Keratinocyte (primary cell): ENCODE results near the gene MAB21L4. TPM values are rescaled to one million over a fixed set of nuclear protein-coding genes. Genes with fewer than 3 reads are reported as not detected.

Experiments
- DNase-seq: peaks from one replicate; pipeline ENCODE4 v3.0.0-alpha.2; 2011; ENCODE audit warnings: low read depth, missing footprints, low spot score
- FAIRE-seq: peaks from 2 replicates; lab custom pipeline; 2011; peaks lifted over from hg19 to GRCh38; lab: Jason Lieb, UNC
- H2AFZ ChIP-seq: 2 replicates; pipeline ENCODE4 v1.6.0; 2012; ENCODE audit warnings: low read length, control low read depth, inconsistent platforms; ENCODE audit not compliant: control insufficient read depth
- H3K27ac ChIP-seq: 2 replicates; pipeline ENCODE4 v1.5.1; 2011; ENCODE audit warnings: low read length; ENCODE audit not compliant: control insufficient read depth, insufficient read depth
- H3K27me3 ChIP-seq: 3 replicates; pipeline ENCODE4 v1.6.0; 2011; ENCODE audit warnings: low read length; ENCODE audit not compliant: control insufficient read depth, insufficient read depth; ENCODE audit errors: extremely low read depth
- H3K36me3 ChIP-seq, 2 experiments: 2 replicates in 1 of 2; 3 replicates in 1 of 2; pipeline ENCODE4 v1.5.1; 2011; ENCODE audit warnings: low read length in 2 of 2, mild to moderate bottlenecking in 1 of 2; ENCODE audit not compliant: control insufficient read depth in 2 of 2, insufficient read depth in 2 of 2; ENCODE audit errors: extremely low read depth in 1 of 2
- H3K4me1 ChIP-seq: 3 replicates; pipeline ENCODE4 v1.5.1; 2011; ENCODE audit warnings: low read length; ENCODE audit not compliant: control insufficient read depth, insufficient read depth; ENCODE audit errors: extremely low read depth
- H3K4me2 ChIP-seq: 3 replicates; pipeline ENCODE4 v1.6.0; 2011; ENCODE audit warnings: low read depth, low read length; ENCODE audit not compliant: control insufficient read depth, insufficient read depth; ENCODE audit errors: extremely low read depth
- H3K4me3 ChIP-seq, 3 experiments: fragments of 200-600 bp in 1 of 3; sonication (generic) in 1 of 3; 2 replicates in 2 of 3; 3 replicates in 1 of 3; pipeline ENCODE4 v1.5.1; 2011 to 2016; ENCODE audit warnings: low read length in 3 of 3, mild to moderate bottlenecking in 3 of 3, control low read depth in 2 of 3, inconsistent platforms in 1 of 3, low read depth in 1 of 3, mixed read lengths in 1 of 3, mixed run types in 1 of 3, moderate library complexity in 1 of 3; ENCODE audit not compliant: control insufficient read depth in 2 of 3, insufficient read depth in 2 of 3; ENCODE audit errors: extremely low read depth in 1 of 3
- H3K79me2 ChIP-seq: 2 replicates; pipeline ENCODE4 v1.6.0; 2012; ENCODE audit warnings: low read length; ENCODE audit not compliant: control insufficient read depth, insufficient read depth
- H3K9ac ChIP-seq: 3 replicates; pipeline ENCODE4 v1.6.0; 2011; ENCODE audit warnings: low read length; ENCODE audit not compliant: control insufficient read depth, insufficient read depth; ENCODE audit errors: extremely low read depth
- H3K9me1 ChIP-seq: 3 replicates; pipeline ENCODE4 v1.6.0; 2011; ENCODE audit warnings: low read length; ENCODE audit not compliant: control insufficient read depth, insufficient read depth; ENCODE audit errors: extremely low read depth
- H3K9me3 ChIP-seq: 2 replicates; pipeline ENCODE4 v1.5.1; 2012; ENCODE audit warnings: low read depth, low read length; ENCODE audit not compliant: control insufficient read depth
- H4K20me1 ChIP-seq: 3 replicates; pipeline ENCODE4 v1.6.0; 2011; ENCODE audit warnings: low read length; ENCODE audit not compliant: control insufficient read depth, insufficient read depth; ENCODE audit errors: extremely low read depth
- EZH2 ChIP-seq: IDR thresholded peaks from one replicate; pipeline ENCODE4 v1.6.1; 2012; ENCODE audit warnings: inconsistent platforms, mild to moderate bottlenecking, low read length, moderate library complexity
- dilution Hi-C: fragments of 300-500 bp; cut with MboI; formaldehyde crosslinking; loops from one replicate; pipeline ENCODE4 v1.7.0; 2020; ENCODE audit warnings: low sequenced_read_pairs; ENCODE audit not compliant: extremely low pct_ligation_motif_present
- polyA plus RNA-seq, 5 experiments: library from polyadenylated mRNA; depleted of rRNA in 3 of 5; stranded (reverse) in 3 of 5; stranded (forward) in 1 of 5; unstranded in 1 of 5; fragments of >200 nt; gene quantifications; 1 replicate in 1 of 5; 2 replicates in 3 of 5; 3 replicates in 1 of 5; pipeline versions ENCODE4 v1.2.1 to v1.2.3, GENCODE V29; 2011 to 2012; ENCODE audit warnings: missing spikeins in 2 of 5, low read depth in 1 of 5, low replicate concordance in 1 of 5
- TF ChIP-seq, protein P1 (sequence below), 3 experiments: IDR thresholded peaks in 1 of 3; conservative IDR thresholded peaks in 1 of 3; optimal IDR thresholded peaks in 1 of 3; 2 replicates in 2 of 3; 3 replicates in 1 of 3; pipeline versions ENCODE3 to v1.5.1; 2011; ENCODE audit warnings: low read length in 3 of 3, mild to moderate bottlenecking in 3 of 3, moderate library complexity in 2 of 3, control low read depth in 1 of 3, inconsistent platforms in 1 of 3; ENCODE audit not compliant: insufficient read depth in 2 of 3; ENCODE audit errors: extremely low read depth in 1 of 3

MAB21L4 gene
- polyA plus RNA-seq, 1 donor (not counting 4 experiments of a cell fraction or from before 2014, with no cell fraction given) = 0.37 TPM

GRCh38 chr2:240885566-240885965 lies 10.4 kb downstream of the MAB21L4 start:
- Histone ChIP-seq H3K27me3 (no peaks in the 10 kb centered on the region), H4K20me1 (no peaks in the 10 kb centered on the region), H2AFZ (no peak overlapping the region), H3K79me2 (no peaks in the 10 kb centered on the region), H3K4me2 (no peak overlapping the region), H3K9me3 (no peaks in the 10 kb centered on the region), H3K36me3 (no peaks in the 10 kb centered on the region), H3K9me1 (no peaks in the 10 kb centered on the region), H3K4me3 (no peak overlapping the region), H3K9ac (no peak overlapping the region), H3K27ac (no peak overlapping the region), H3K4me1 (no peaks in the 10 kb centered on the region)
- TF ChIP-seq EZH2 = no peak
- TF ChIP-seq, protein P1, sequence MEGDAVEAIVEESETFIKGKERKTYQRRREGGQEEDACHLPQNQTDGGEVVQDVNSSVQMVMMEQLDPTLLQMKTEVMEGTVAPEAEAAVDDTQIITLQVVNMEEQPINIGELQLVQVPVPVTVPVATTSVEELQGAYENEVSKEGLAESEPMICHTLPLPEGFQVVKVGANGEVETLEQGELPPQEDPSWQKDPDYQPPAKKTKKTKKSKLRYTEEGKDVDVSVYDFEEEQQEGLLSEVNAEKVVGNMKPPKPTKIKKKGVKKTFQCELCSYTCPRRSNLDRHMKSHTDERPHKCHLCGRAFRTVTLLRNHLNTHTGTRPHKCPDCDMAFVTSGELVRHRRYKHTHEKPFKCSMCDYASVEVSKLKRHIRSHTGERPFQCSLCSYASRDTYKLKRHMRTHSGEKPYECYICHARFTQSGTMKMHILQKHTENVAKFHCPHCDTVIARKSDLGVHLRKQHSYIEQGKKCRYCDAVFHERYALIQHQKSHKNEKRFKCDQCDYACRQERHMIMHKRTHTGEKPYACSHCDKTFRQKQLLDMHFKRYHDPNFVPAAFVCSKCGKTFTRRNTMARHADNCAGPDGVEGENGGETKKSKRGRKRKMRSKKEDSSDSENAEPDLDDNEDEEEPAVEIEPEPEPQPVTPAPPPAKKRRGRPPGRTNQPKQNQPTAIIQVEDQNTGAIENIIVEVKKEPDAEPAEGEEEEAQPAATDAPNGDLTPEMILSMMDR (optimal IDR thresholded peaks at IDR 0.05 in 1 of 3, IDR thresholded peaks at IDR 0.05 in 1 of 3, conservative IDR thresholded peaks at IDR 0.05 in 1 of 3; ENCODE audit: extremely low read depth in 1 of 3, insufficient read depth in 2 of 3, low read length in 3 of 3) = no peak
- no peak for FAIRE-seq
- DNase-seq = no peak
- dilution Hi-C loops = no loop called here

DNA sequence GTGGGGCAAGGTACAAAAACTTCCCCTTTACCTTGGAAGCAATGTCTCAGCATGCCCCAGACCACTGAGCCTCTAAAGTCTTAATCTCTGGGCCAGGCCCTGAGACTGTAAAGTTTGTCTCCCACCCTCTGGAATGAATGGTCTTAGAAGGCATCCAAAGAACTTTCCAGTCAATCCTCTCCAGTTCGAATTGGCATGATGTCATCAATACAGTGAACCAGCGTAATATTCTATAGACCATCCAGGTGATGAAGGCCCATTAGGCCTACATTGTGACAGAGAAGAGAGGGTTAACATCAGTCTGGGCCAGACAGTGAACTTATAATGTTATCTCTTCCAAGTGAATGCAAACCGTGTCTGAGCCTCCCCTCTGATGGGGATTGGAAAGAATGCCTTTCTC lies 11.2 kb downstream of the MAB21L4 start:
- no peak overlapping the region for H3K27ac ChIP-seq
- no peak for TF ChIP-seq EZH2
- TF ChIP-seq, protein P1 (optimal IDR thresholded peaks at IDR 0.05 in 1 of 3, IDR thresholded peaks at IDR 0.05 in 1 of 3, conservative IDR thresholded peaks at IDR 0.05 in 1 of 3; ENCODE audit: extremely low read depth in 1 of 3, insufficient read depth in 2 of 3, low read length in 3 of 3) = no peak
- no peaks in the 10 kb centered on the region for H3K9me3 ChIP-seq
- DNase-seq (no peak), FAIRE-seq (no peak)
- H3K27me3 ChIP-seq = no peaks in the 10 kb centered on the region
- no peak overlapping the region for H3K4me2 ChIP-seq
- H3K4me1 ChIP-seq = no peaks in the 10 kb centered on the region
- H3K9ac ChIP-seq = no peak overlapping the region
- H2AFZ ChIP-seq = no peak overlapping the region
- no peak overlapping the region for H3K4me3 ChIP-seq
- dilution Hi-C loops = no loop called here
- H3K9me1 ChIP-seq = no peaks in the 10 kb centered on the region
- H3K36me3 ChIP-seq = no peaks in the 10 kb centered on the region
- H3K79me2 ChIP-seq = no peaks in the 10 kb centered on the region
- no peaks in the 10 kb centered on the region for H4K20me1 ChIP-seq
